Adipocyte (in vitro differentiated cells): ENCODE results near the gene ZBTB17.

ENCODE experiments used
- DNase-seq: peaks from one replicate; pipeline ENCODE4 v3.0.0-alpha.2; 2015; ENCODE audit warnings: low read depth
- H3K27me3 ChIP-seq: replicated peaks from 2 replicates; pipeline ENCODE4 v1.7.0; 2013; ENCODE audit warnings: mild to moderate bottlenecking, low read length, moderate library complexity; ENCODE audit not compliant: control insufficient read depth, insufficient read depth
- H3K36me3 ChIP-seq: 2 replicates; pipeline ENCODE4 v1.7.0; 2013; ENCODE audit warnings: low read length, mild to moderate bottlenecking, moderate library complexity; ENCODE audit not compliant: control insufficient read depth, insufficient read depth, severe bottlenecking
- H3K4me1 ChIP-seq: 2 replicates; pipeline ENCODE4 v1.7.0; 2013; ENCODE audit warnings: mild to moderate bottlenecking, low read length, moderate library complexity; ENCODE audit not compliant: control insufficient read depth, insufficient read depth
- H3K4me3 ChIP-seq: 2 replicates; pipeline ENCODE4 v1.7.0; 2013; ENCODE audit warnings: mild to moderate bottlenecking, low read length, moderate library complexity
- H3K9ac ChIP-seq: 2 replicates; pipeline ENCODE4 v1.7.0; 2013; ENCODE audit warnings: mild to moderate bottlenecking, low read length, moderate library complexity
- H3K9me3 ChIP-seq: 2 replicates; pipeline ENCODE4 v1.7.0; 2013; ENCODE audit warnings: mild to moderate bottlenecking, low read length, moderate library complexity; ENCODE audit not compliant: control insufficient read depth

Gene ZBTB17

DNA sequence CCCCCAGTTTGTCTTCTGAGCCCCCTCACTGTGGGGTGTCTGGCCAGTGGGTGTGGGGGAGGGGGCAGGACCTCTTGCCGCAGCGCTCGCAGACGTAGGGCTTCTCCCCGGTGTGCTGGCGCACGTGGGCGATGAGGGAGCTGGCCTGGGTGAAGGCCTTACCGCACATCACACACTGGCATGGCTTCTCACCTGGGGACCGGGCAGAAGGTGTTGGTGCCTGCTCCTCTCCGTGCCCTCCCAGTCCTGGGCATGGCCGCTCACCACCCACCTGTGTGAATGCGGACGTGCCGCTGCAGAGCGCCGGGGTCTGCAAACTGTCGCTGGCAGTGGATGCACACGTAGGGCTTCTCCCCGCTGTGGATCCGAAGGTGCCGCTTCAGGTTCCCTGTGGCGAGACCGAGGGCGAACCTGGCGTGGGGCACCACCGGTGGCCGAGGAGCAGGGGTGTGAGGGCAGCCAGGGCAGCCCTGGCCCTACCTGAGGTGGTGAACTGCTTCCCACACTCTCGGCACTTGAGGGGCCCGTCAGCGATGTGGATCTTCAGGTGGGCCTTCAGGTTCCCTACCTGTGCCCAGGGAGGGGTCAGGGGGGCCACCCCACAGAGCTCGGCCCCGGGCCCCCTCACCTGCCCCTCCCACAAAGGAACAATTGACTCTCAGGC lies 32.4 kb downstream of the ZBTB17 start:
- no peak overlapping the region for H3K4me3 ChIP-seq
- H3K27me3 ChIP-seq, result no peaks in the 10 kb centered on the region
- H3K36me3 ChIP-seq, result peaks cover 92% of the 10 kb centered on the region
- H3K9ac ChIP-seq, result no peak overlapping the region
- no peak for DNase-seq
- H3K4me1 ChIP-seq, result peaks cover 19% of the 10 kb centered on the region
- no peaks in the 10 kb centered on the region for H3K9me3 ChIP-seq

DNA sequence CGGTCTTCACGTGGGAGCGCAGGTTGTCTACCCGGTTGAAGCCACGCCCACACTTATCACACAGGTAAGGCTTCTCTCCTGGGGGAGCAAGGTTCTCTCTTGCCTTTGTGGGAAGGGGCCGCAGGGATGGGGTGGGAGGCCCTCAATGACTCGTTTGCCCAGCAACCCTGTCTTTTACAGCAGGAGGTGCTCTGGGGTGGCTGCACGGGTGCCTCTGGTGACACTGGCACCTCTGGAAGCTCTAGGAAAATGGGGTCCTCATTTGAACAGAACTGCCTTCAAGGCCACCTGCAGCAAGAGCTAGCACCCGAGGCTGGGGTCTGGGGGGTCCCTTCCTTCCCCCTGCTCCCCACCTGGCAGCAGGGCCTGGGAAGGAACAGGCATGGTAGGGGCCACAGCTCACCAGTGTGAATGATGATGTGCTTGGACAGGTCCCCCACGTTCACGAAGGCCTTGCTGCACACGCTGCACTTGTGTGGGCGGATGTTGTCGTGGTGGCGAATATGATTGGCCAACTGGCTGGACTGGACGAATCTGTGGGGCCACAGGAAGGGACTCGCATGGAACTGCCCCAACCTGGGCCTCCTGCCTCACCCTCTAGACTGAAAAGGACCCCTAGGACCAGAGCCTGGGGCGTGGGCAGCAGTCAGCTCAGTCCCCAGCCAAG lies 33.1 kb downstream of the ZBTB17 start:
- Histone ChIP-seq H3K36me3 (peaks cover 96% of the 10 kb centered on the region), H3K4me3 (no peak overlapping the region), H3K27me3 (no peaks in the 10 kb centered on the region), H3K9me3 (no peaks in the 10 kb centered on the region), H3K4me1 (peaks cover 12% of the 10 kb centered on the region), H3K9ac (no peak overlapping the region)
- DNase-seq, result no peak

DNA sequence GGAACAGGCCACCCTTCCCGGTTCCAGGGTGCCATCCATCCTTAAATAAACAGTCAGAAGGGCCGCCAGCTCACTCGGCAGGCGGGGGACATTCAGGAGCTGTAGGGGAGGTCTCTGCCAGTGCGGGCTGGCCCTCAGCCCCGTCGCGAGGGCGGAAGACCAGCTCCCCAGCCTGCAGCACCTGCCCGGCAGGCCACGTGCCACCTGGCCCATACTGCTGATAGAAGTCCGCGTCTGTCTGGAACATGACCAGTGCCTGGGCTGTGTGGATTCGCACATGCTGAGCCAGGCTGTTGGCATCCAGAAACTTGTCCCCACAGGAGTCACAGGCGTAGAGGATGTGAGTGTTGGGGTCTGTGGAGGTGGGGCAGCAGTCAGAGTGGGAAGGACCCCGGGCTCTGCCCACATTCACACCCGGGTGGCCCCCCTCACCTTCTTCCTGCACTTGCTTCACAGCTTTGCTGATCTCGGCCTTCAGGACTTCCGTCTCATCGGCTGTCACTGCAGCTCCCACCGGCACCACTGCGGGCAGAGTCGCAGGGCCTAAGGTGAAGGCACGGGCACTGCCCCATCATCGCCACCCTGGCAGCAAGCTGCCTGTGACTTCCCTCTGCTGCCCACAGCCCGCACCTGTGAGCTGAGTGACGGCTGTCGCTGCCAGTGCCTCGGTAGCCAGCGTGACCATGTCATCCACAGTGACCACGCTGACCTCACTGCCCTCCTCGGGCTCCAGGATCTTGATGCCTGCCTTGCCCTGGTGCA lies 33.8 kb downstream of the ZBTB17 start:
- no peaks in the 10 kb centered on the region for H3K27me3 ChIP-seq
- H3K4me3 ChIP-seq, result no peak overlapping the region
- no peak for DNase-seq
- H3K9ac ChIP-seq, result no peak overlapping the region
- peaks cover 96% of the 10 kb centered on the region for H3K36me3 ChIP-seq
- peaks cover 6% of the 10 kb centered on the region for H3K4me1 ChIP-seq
- no peaks in the 10 kb centered on the region for H3K9me3 ChIP-seq

GRCh38 chr1:15941044-15941840 lies 34.7 kb downstream of the ZBTB17 start:
- DNase-seq, result no peak
- H3K9me3 ChIP-seq, result no peaks in the 10 kb centered on the region
- H3K4me3 ChIP-seq, result no peak overlapping the region
- no peaks in the 10 kb centered on the region for H3K27me3 ChIP-seq
- peaks cover 6% of the 10 kb centered on the region for H3K4me1 ChIP-seq
- H3K36me3 ChIP-seq, result peaks cover 90% of the 10 kb centered on the region
- no peak overlapping the region for H3K9ac ChIP-seq

DNA sequence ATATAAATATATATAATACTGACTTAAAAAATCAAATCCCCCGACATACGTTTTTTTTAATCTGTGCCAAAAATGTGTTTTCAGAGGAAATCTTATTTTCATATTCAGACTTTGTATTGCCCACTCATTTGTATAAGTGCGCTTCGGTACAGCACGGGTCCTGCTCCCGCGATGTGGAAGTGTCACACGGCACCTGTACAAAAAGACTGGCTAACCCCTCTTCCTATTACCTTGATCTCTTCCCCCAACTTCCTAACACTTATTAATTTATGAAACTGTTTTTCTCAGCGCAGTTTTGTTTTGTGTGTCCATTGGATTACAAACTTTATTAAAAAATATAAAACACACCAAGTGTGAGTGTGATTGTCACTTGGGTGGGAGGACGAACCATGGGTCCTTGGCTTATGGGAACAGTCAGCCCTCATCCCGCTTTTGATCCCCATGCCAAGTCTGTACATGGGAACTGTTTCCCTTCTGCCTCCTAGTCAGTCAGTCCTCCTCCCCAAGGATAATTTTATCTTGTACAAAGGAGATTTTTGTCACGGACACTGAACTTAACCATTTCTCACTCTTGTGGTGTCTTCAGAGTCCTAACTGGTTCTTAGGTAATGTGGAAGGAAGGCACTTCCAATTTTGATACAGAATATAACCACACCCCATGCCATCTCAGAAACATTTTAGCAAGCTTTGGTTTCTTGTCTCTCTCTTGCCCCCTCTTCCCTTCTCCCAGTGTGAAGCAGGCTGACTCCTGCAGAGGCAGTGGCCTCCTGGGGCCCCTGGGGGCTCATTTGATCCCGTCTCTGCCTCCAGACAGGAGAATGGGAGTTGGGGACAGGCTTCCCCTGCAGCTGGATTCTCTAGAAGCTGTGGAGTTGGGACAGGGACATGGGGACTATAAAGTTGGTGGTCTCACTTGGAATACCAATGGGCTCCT lies 35.5 kb downstream of the ZBTB17 start:
- Histone ChIP-seq H3K36me3 (peaks cover 87% of the 10 kb centered on the region), H3K9me3 (no peaks in the 10 kb centered on the region), H3K4me1 (peaks cover 6% of the 10 kb centered on the region), H3K27me3 (no peaks in the 10 kb centered on the region), H3K4me3 (no peak overlapping the region), H3K9ac (no peak overlapping the region)
- DNase-seq, result no peak

- peak; percentile 56 for DNase-seq
- Histone ChIP-seq H3K9me3 (no peaks in the 10 kb centered on the region), H3K36me3 (peaks cover 88% of the 10 kb centered on the region), H3K9ac (no peak overlapping the region), H3K27me3 (no peaks in the 10 kb centered on the region), H3K4me3 (no peak overlapping the region), H3K4me1 (peaks cover 6% of the 10 kb centered on the region)
Observed at GRCh38 chr1:15939181-15940109, 36.5 kb downstream of the ZBTB17 start.

DNA sequence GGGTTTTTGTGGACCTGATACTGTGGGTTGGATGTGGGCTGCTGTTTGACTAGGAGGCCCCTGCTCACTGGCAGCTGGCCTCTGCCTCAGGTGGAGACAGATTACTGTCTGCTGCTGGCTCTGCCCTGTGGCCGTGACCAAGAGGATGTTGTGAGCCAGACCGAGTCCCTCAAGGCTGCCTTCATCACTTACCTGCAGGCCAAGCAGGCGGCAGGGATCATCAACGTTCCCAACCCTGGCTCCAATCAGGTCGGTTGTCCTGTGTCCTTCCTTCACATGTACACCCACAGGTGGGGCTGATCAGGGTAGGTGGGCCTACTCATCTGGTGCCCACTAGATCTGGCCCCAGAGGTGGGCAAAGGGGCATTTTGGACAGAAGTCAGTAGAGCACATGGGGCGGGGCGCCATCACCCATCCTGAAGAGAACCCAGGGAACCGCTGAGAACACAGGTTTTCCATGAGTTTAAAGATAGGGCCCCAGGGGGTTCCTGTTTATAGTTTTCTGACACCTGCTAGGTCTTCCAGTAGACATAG lies 37.2 kb downstream of the ZBTB17 start:
- Histone ChIP-seq H3K36me3 (peaks cover 90% of the 10 kb centered on the region), H3K4me1 (peaks cover 6% of the 10 kb centered on the region), H3K27me3 (no peaks in the 10 kb centered on the region), H3K9me3 (no peaks in the 10 kb centered on the region), H3K4me3 (no peak overlapping the region), H3K9ac (no peak overlapping the region)
- DNase-seq, result no peak

GRCh38 chr1:15937706-15938168 lies 38.2 kb downstream of the ZBTB17 start:
- Histone ChIP-seq H3K27me3 (no peaks in the 10 kb centered on the region), H3K36me3 (peaks cover 90% of the 10 kb centered on the region), H3K4me3 (no peak overlapping the region), H3K9ac (no peak overlapping the region), H3K9me3 (no peaks in the 10 kb centered on the region), H3K4me1 (peaks cover 6% of the 10 kb centered on the region)
- no peak for DNase-seq

DNA sequence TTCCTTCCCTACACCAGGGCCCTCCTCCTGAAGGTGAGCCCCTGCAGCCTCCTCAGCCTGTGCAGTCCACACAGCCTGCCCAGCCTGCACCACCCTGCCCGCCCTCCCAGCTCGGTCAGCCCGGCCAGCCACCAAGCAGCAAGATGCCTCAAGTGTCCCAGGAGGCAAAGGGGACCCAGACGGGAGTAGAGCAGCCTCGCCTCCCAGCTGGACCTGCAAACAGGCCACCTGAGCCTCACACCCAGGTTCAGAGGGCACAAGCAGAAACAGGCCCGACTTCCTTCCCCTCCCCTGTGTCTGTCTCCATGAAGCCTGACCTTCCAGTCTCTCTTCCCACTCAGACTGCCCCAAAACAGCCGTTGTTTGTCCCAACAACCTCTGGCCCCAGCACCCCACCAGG lies 38.8 kb downstream of the ZBTB17 start:
- Histone ChIP-seq H3K9me3 (no peaks in the 10 kb centered on the region), H3K9ac (no peak overlapping the region), H3K27me3 (no peaks in the 10 kb centered on the region), H3K36me3 (peaks cover 90% of the 10 kb centered on the region), H3K4me3 (no peak overlapping the region), H3K4me1 (peaks cover 6% of the 10 kb centered on the region)
- DNase-seq, result no peak
